Measurements from ENCODE around the gene MTMR6. TPM values are rescaled to one million over a fixed set of nuclear protein-coding genes. Genes with fewer than 3 reads are reported as not detected.

Gene MTMR6
- total RNA-seq, 4 donors from 2014 or later, result 19.9 to 28.4 (median 23.6) TPM

- Histone ChIP-seq H3K4me1 (peaks cover 0 to 4% (median 0%) of the 10 kb centered on the region in 4 donors), H3K9me3 (no peaks in the 10 kb centered on the region), H3K36me3 (no peaks in the 10 kb centered on the region), H3K27ac (replicated peaks in 1 of 4) (no peak overlapping the region), H3K4me3 (no peak overlapping the region), H3K27me3 (peaks cover 0 to 5% (median 0%) of the 10 kb centered on the region in 4 donors)
- 58% methylated on average over 3 of the region's 3 CpGs for WGBS
- no peak for DNase-seq (ENCODE audit: extremely low spot score)
- TF ChIP-seq, protein P1, sequence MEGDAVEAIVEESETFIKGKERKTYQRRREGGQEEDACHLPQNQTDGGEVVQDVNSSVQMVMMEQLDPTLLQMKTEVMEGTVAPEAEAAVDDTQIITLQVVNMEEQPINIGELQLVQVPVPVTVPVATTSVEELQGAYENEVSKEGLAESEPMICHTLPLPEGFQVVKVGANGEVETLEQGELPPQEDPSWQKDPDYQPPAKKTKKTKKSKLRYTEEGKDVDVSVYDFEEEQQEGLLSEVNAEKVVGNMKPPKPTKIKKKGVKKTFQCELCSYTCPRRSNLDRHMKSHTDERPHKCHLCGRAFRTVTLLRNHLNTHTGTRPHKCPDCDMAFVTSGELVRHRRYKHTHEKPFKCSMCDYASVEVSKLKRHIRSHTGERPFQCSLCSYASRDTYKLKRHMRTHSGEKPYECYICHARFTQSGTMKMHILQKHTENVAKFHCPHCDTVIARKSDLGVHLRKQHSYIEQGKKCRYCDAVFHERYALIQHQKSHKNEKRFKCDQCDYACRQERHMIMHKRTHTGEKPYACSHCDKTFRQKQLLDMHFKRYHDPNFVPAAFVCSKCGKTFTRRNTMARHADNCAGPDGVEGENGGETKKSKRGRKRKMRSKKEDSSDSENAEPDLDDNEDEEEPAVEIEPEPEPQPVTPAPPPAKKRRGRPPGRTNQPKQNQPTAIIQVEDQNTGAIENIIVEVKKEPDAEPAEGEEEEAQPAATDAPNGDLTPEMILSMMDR (IDR thresholded peaks at IDR 0.05), result no peak
- TF ChIP-seq POLR2A (IDR thresholded peaks at IDR 0.05; ENCODE audit: low read depth) (no peak), POLR2AphosphoS5 (IDR thresholded peaks at IDR 0.05) (no peak)
- intact Hi-C loops (cut with DNase I), result no loop called here
These were observed 72.1 kb downstream of the MTMR6 start for GRCh38 chr13:25215253-25215575.

- no peaks in the 10 kb centered on the region for H3K36me3 ChIP-seq
- H3K9me3 ChIP-seq, result no peaks in the 10 kb centered on the region
- H3K27me3 ChIP-seq, result peaks cover 0 to 5% (median 0%) of the 10 kb centered on the region in 4 donors
- H3K27ac ChIP-seq (replicated peaks in 1 of 4), result no peak overlapping the region
- no peak overlapping the region for H3K4me3 ChIP-seq
- no peak for TF ChIP-seq POLR2AphosphoS5 (IDR thresholded peaks at IDR 0.05)
- no peak for TF ChIP-seq POLR2A (IDR thresholded peaks at IDR 0.05; ENCODE audit: low read depth)
- TF ChIP-seq, protein P1 (IDR thresholded peaks at IDR 0.05), result no peak
- no peak for TF ChIP-seq EP300 (IDR thresholded peaks at IDR 0.05)
- H3K4me1 ChIP-seq, result peaks cover 0 to 4% (median 0%) of the 10 kb centered on the region in 4 donors
- intact Hi-C loops (cut with DNase I), result no loop called here
- WGBS, result 54% methylated on average over 6 of the region's 6 CpGs
- no peak for DNase-seq (ENCODE audit: extremely low spot score)
These were observed 72.6 kb downstream of the MTMR6 start for GRCh38 chr13:25214491-25215252.

GRCh38 chr13:25213715-25214114 lies 73.6 kb downstream of the MTMR6 start:
- no peaks in the 10 kb centered on the region for H3K36me3 ChIP-seq
- H3K4me3 ChIP-seq, result no peak overlapping the region
- no peak overlapping the region for H3K27ac ChIP-seq (replicated peaks in 1 of 4)
- TF ChIP-seq POLR2AphosphoS5 (IDR thresholded peaks at IDR 0.05), result no peak
- TF ChIP-seq, protein P1 (IDR thresholded peaks at IDR 0.05), result no peak
- no peak for TF ChIP-seq POLR2A (IDR thresholded peaks at IDR 0.05; ENCODE audit: low read depth)
- TF ChIP-seq EP300 (IDR thresholded peaks at IDR 0.05), result no peak
- no peak for DNase-seq (ENCODE audit: extremely low spot score)
- H3K4me1 ChIP-seq, result peaks cover 0 to 4% (median 0%) of the 10 kb centered on the region in 4 donors
- 92% methylated on average over 2 of the region's 2 CpGs for WGBS
- H3K9me3 ChIP-seq, result no peaks in the 10 kb centered on the region
- H3K27me3 ChIP-seq, result peaks cover 0 to 5% (median 0%) of the 10 kb centered on the region in 4 donors
- intact Hi-C loops (cut with DNase I), result no loop called here

DNA sequence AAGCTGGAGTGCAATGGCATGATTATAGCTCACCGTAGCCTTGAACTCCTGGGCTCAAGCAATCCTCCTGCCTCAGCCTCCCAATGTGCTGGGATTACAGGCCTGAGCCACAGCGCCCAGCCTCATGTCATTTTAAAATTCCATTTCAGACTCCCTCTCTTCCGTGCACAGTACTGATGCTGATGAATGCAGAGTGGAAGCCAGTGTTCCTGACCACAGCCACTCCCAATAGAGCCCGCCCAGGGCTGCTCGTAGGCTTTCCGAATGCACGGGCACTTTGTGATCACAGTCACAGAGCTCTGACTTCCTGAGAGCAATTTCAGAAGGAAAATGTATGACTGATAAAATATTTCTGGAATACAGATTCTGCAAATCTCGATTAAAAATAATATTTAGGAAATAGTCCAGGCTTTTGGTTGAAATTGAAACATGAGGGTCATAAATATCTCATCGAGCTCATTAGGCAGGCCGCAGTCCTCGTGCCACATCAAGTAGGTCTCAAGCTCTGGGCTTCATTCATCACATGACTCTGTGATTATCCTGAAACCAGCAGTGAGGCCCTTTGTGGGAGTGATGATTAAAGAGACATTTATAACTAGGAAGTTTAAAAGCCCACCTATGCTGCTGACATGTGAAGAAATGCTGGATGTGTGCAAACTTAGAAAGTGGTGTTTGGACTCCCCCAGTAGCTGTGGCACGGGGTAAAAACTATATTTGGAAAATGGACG lies 76.3 kb downstream of the MTMR6 start:
- no peak for TF ChIP-seq POLR2AphosphoS5 (IDR thresholded peaks at IDR 0.05)
- TF ChIP-seq, protein P1 (IDR thresholded peaks at IDR 0.05), result no peak
- no peak for TF ChIP-seq POLR2A (IDR thresholded peaks at IDR 0.05; ENCODE audit: low read depth)
- TF ChIP-seq EP300 (IDR thresholded peaks at IDR 0.05), result no peak
- Histone ChIP-seq H3K4me1 (peaks cover 0 to 4% (median 0%) of the 10 kb centered on the region in 4 donors), H3K27me3 (no peaks in the 10 kb centered on the region), H3K27ac (replicated peaks in 1 of 4) (no peak overlapping the region), H3K36me3 (no peaks in the 10 kb centered on the region), H3K9me3 (no peaks in the 10 kb centered on the region), H3K4me3 (no peak overlapping the region)
- 71% methylated on average over 13 of the region's 13 CpGs for WGBS
- DNase-seq (ENCODE audit: extremely low spot score), result no peak
- intact Hi-C loops (cut with DNase I), result no loop called here
